Endothelial cell of umbilical vein (primary cell): Measurements from ENCODE around the gene MAGOHB. TPM values are rescaled to one million over a fixed set of nuclear protein-coding genes. Genes with fewer than 3 reads are reported as not detected.

ENCODE experiments used
- BruUV-seq: library from RNA; stranded (reverse); fragments of 400-500 nt; replicated peaks from 2 replicates; lab custom pipeline; 2021; lab: Mats Ljungman, UMichigan
- CTCF ChIA-PET: fragments of 300-600, 350-600 bp; sonication (Branson Sonifier 250); formaldehyde crosslinking; loops from one replicate; lab custom pipeline; 2021; ENCODE audit warnings: antibody characterized with exemption, inconsistent platforms; lab: Charles Lee
- POLR2A ChIA-PET: fragments of 300-600, 350-600 bp; sonication (Branson Sonifier 250); formaldehyde crosslinking; loops from one replicate; lab custom pipeline; 2021; ENCODE audit warnings: antibody characterized with exemption, inconsistent platforms; lab: Charles Lee
- DNase-seq: peaks from one replicate; pipeline ENCODE4 v3.0.0-alpha.2; 2011; ENCODE audit warnings: low read depth, low spot score
- FAIRE-seq: peaks from 2 replicates; lab custom pipeline; 2011; peaks lifted over from hg19 to GRCh38; lab: Jason Lieb, UNC
- H2AFZ ChIP-seq: 2 replicates; pipeline ENCODE4 v1.6.0; 2012; ENCODE audit warnings: low read depth, low read length, control low read depth, inconsistent platforms
- H3K27ac ChIP-seq: 2 replicates; pipeline ENCODE4 v1.5.1; 2011; ENCODE audit warnings: low read depth, mild to moderate bottlenecking, control low read depth, low read length, moderate library complexity; ENCODE audit not compliant: insufficient read depth
- H3K27me3 ChIP-seq, 2 experiments: 2 replicates each; pipeline versions ENCODE4 v1.6.0 to v1.6.1; 2011; ENCODE audit warnings: low read length in 2 of 2, mixed read lengths in 1 of 2; ENCODE audit not compliant: control insufficient read depth in 2 of 2, insufficient read depth in 2 of 2
- H3K36me3 ChIP-seq, 2 experiments: 2 replicates in 1 of 2; 3 replicates in 1 of 2; pipeline ENCODE4 v1.5.1; 2011; ENCODE audit warnings: low read length in 2 of 2, mild to moderate bottlenecking in 1 of 2, moderate library complexity in 1 of 2; ENCODE audit not compliant: control insufficient read depth in 2 of 2, insufficient read depth in 2 of 2; ENCODE audit errors: extremely low read depth in 1 of 2
- H3K4me1 ChIP-seq: 3 replicates; pipeline ENCODE4 v1.5.1; 2011; ENCODE audit warnings: mild to moderate bottlenecking, low read length; ENCODE audit not compliant: control insufficient read depth, insufficient read depth; ENCODE audit errors: extremely low read depth
- H3K4me2 ChIP-seq: 2 replicates; pipeline ENCODE4 v1.6.1; 2011; ENCODE audit warnings: low read length, control low read depth, mixed read lengths; ENCODE audit not compliant: insufficient read depth
- H3K4me3 ChIP-seq, 3 experiments: fragments of 200-600 bp in 1 of 3; sonication (generic), shearing (Covaris generic) in 1 of 3; replicated peaks in 1 of 3; 2 replicates each; pipeline ENCODE4 v1.5.1; 2011 to 2016; ENCODE audit warnings: control low read depth in 3 of 3, low read length in 3 of 3, mild to moderate bottlenecking in 2 of 3, inconsistent platforms in 1 of 3, low read depth in 1 of 3, moderate library complexity in 1 of 3; ENCODE audit not compliant: insufficient read depth in 1 of 3
- H3K79me2 ChIP-seq: 2 replicates; pipeline ENCODE4 v1.6.0; 2012; ENCODE audit warnings: low read length, inconsistent platforms; ENCODE audit not compliant: control insufficient read depth, insufficient read depth
- H3K9ac ChIP-seq: replicated peaks from 2 replicates; pipeline ENCODE3; 2011; ENCODE audit warnings: low read length, control low read depth; ENCODE audit not compliant: insufficient read depth; ENCODE audit errors: extremely low read depth
- H3K9me1 ChIP-seq: replicated peaks from 3 replicates; pipeline ENCODE4 v1.6.0; 2011; ENCODE audit warnings: mild to moderate bottlenecking, low read length; ENCODE audit not compliant: control insufficient read depth, insufficient read depth; ENCODE audit errors: extremely low read depth
- H3K9me3 ChIP-seq: replicated peaks from 2 replicates; pipeline ENCODE4 v1.5.1; 2012; ENCODE audit warnings: low read length, inconsistent platforms; ENCODE audit not compliant: control insufficient read depth, insufficient read depth
- H4K20me1 ChIP-seq: replicated peaks from 2 replicates; pipeline ENCODE3; 2011; ENCODE audit warnings: mild to moderate bottlenecking, low read length; ENCODE audit not compliant: control insufficient read depth, insufficient read depth; ENCODE audit errors: extremely low read depth
- EZH2 ChIP-seq: IDR thresholded peaks from 2 replicates; pipeline ENCODE4 v1.6.1; 2012; ENCODE audit warnings: borderline replicate concordance, low read depth, mild to moderate bottlenecking, moderate library complexity, low read length, inconsistent platforms; ENCODE audit not compliant: severe bottlenecking
- FOS ChIP-seq: IDR thresholded peaks from 2 replicates; pipeline ENCODE4 v1.6.1; 2011; ENCODE audit warnings: mild to moderate bottlenecking, low read length, moderate library complexity, borderline replicate concordance; ENCODE audit not compliant: insufficient read depth
- GATA2 ChIP-seq: IDR thresholded peaks from 2 replicates; pipeline ENCODE4 v1.7.0; 2011; ENCODE audit warnings: low read depth, mild to moderate bottlenecking, moderate library complexity, mixed read lengths, low read length; ENCODE audit not compliant: insufficient read length, insufficient read depth
- JUN ChIP-seq: IDR thresholded peaks from 2 replicates; pipeline ENCODE4 v1.6.1; 2011; ENCODE audit warnings: borderline replicate concordance, low read depth; ENCODE audit not compliant: insufficient read length, insufficient read depth
- MYC ChIP-seq: IDR thresholded peaks from one replicate; pipeline ENCODE4 v1.6.1; 2011; ENCODE audit warnings: mild to moderate bottlenecking, low read depth, low read length
- POLR2A ChIP-seq: IDR thresholded peaks from 2 replicates; pipeline ENCODE4 v1.6.1; 2012; ENCODE audit warnings: low read depth, mild to moderate bottlenecking, control low read depth, low read length
- POLR2AphosphoS5 ChIP-seq: IDR thresholded peaks from 2 replicates; pipeline ENCODE4 v1.6.1; 2012; ENCODE audit warnings: low read depth, mild to moderate bottlenecking, control low read depth, low read length, moderate library complexity; ENCODE audit not compliant: insufficient read depth
- dilution Hi-C: fragments of 300-500 bp; cut with MboI; formaldehyde crosslinking; loops from one replicate; pipeline ENCODE4 v1.15.0; 2019; ENCODE audit warnings: low sequenced_read_pairs; ENCODE audit not compliant: extremely low pct_ligation_motif_present
- intact Hi-C: fragments of 100-400 bp; cut with micrococcal nuclease; formaldehyde crosslinking; loops from one replicate; pipeline ENCODE4 v1.10.0; 2022
- polyA plus RNA-seq, 4 experiments: library from polyadenylated mRNA; depleted of rRNA in 3 of 4; stranded (reverse) in 3 of 4; unstranded in 1 of 4; fragments of >200 nt; gene quantifications; 2 replicates each; pipeline versions ENCODE4 v1.2.1 to v1.2.3, GENCODE V29; 2011 to 2012; ENCODE audit warnings: missing spikeins in 1 of 4
- total RNA-seq: library from RNA; stranded (reverse); gene quantifications from 2 replicates; pipeline ENCODE4 v1.2.3, GENCODE V29; 2021
- TF ChIP-seq, protein P1 (sequence below), 2 donors: IDR thresholded peaks; 1 replicate in 1 of 2; 2 replicates in 1 of 2; pipeline ENCODE4 v1.5.1; 2011; ENCODE audit warnings: low read length in 2 of 2, mild to moderate bottlenecking in 2 of 2, moderate library complexity in 2 of 2, control low read depth in 1 of 2, inconsistent platforms in 1 of 2, low read depth in 1 of 2; ENCODE audit not compliant: insufficient read depth in 1 of 2; ENCODE audit errors: extremely low read depth in 1 of 2
- TF ChIP-seq, protein P2 (sequence below): IDR thresholded peaks from 2 replicates; pipeline ENCODE4 v1.6.1; 2011; ENCODE audit not compliant: insufficient read depth, insufficient read length

The MAGOHB gene
- total and polyA plus RNA-seq, 2 donors (not counting 3 experiments of a cell fraction or from before 2014, with no cell fraction given): 8.9 to 48.3 TPM

DNA sequence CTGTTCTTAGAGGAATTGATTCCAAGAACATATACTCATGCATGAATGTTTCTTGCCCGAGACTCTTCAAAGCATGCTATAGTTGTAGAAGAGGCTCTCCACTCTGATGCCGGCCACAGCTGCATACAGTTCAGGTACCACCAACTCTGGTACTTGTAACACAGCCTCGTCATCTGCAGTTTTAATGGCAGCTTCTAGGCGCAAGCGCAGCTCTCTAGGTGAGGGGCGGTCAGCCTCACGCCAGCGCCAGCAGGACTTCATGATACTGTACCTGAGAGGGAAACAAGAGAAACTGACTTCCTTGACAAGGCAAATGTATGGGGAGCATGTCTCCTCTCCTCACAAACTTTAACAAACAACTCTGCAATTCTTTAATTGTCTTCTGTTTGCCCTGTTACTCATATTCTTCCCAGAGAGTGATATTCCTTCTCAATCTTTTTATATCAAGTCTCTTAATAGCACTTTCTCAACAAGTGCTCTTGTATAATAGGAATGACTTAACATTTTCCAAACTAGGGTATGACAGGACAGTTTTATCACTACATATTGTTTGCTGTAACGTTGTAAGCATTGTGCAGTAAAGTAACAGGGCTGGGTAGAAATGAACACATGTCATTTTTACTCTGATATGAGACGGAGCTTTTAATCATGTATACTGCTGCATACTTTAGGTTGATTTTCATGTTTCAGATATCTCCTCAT is 6.8 kb upstream of the MAGOHB start:
- Histone ChIP-seq H3K27me3 (no peaks in the 10 kb centered on the region), H3K9me1 (no peaks in the 10 kb centered on the region), H3K4me2 (no peak overlapping the region), H2AFZ (no peak overlapping the region), H3K4me1 (peaks cover 17% of the 10 kb centered on the region), H3K79me2 (no peaks in the 10 kb centered on the region), H3K36me3 (peaks cover 6 to 17% of the 10 kb centered on the region in 2 experiments), H3K9me3 (no peaks in the 10 kb centered on the region), H3K9ac (no peak overlapping the region), H3K27ac (no peak overlapping the region), H4K20me1 (no peaks in the 10 kb centered on the region), H3K4me3 (no peak overlapping the region)
- intact Hi-C loops: no loop called here
- DNase-seq (no peak), FAIRE-seq (no peak)
- no peak for TF ChIP-seq POLR2AphosphoS5
- no peak for TF ChIP-seq EZH2
- no peak for TF ChIP-seq JUN
- TF ChIP-seq MYC: no peak
- no peak for TF ChIP-seq POLR2A
- TF ChIP-seq, protein P1, sequence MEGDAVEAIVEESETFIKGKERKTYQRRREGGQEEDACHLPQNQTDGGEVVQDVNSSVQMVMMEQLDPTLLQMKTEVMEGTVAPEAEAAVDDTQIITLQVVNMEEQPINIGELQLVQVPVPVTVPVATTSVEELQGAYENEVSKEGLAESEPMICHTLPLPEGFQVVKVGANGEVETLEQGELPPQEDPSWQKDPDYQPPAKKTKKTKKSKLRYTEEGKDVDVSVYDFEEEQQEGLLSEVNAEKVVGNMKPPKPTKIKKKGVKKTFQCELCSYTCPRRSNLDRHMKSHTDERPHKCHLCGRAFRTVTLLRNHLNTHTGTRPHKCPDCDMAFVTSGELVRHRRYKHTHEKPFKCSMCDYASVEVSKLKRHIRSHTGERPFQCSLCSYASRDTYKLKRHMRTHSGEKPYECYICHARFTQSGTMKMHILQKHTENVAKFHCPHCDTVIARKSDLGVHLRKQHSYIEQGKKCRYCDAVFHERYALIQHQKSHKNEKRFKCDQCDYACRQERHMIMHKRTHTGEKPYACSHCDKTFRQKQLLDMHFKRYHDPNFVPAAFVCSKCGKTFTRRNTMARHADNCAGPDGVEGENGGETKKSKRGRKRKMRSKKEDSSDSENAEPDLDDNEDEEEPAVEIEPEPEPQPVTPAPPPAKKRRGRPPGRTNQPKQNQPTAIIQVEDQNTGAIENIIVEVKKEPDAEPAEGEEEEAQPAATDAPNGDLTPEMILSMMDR (IDR thresholded peaks at IDR 0.05; ENCODE audit: extremely low read depth in 1 of 2, insufficient read depth in 1 of 2, low read depth in 1 of 2, low read length in 2 of 2): no peak
- no peak for TF ChIP-seq GATA2
- TF ChIP-seq, protein P2, sequence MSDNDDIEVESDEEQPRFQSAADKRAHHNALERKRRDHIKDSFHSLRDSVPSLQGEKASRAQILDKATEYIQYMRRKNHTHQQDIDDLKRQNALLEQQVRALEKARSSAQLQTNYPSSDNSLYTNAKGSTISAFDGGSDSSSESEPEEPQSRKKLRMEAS: no peak
- no peak for TF ChIP-seq FOS
- dilution Hi-C loops: no loop called here
- BruUV-seq: no TSS peak
- ChIA-PET CTCF (no interaction called here), POLR2A (no interaction called here)
